Esophagus squamous epithelium (tissue), 4 donors: ENCODE results near the gene FGF14.

Experiments used
- CTCF ChIP-seq, 6 experiments: fragments of 450-650 bp in 4 of 6; fragments of 200-600 bp in 2 of 6; sonication (generic) in 2 of 6; IDR thresholded peaks; one replicate each; pipeline ENCODE4 v1.5.1; 2016 to 2019; ENCODE audit warnings: antibody characterized with exemption in 6 of 6, mild to moderate bottlenecking in 4 of 6, moderate library complexity in 4 of 6
- POLR2A ChIP-seq, 4 donors: fragments of 450-650 bp; IDR thresholded peaks; one replicate each; pipeline ENCODE4 v1.6.1; 2017; ENCODE audit warnings: antibody characterized with exemption in 4 of 4, mild to moderate bottlenecking in 4 of 4, moderate library complexity in 3 of 4

GRCh38 chr13:101690871-101691270, 711.0 kb downstream of the FGF14 start:
- no peak for TF ChIP-seq CTCF (IDR thresholded peaks at IDR 0.05)
- no peak for TF ChIP-seq POLR2A (IDR thresholded peaks at IDR 0.05)
